ENCODE results near the gene RNF212. TPM values are rescaled to one million over a fixed set of nuclear protein-coding genes. Genes with fewer than 3 reads are reported as not detected.
"Not testable (repeated sequence)": the region's sequence is repeated elsewhere in the genome, so short reads cannot be mapped to it uniquely, and the experiment has no call there.

Gene RNF212
- total RNA-seq, 1 donor from 2014 or later, result 9.1 TPM

GRCh38 chr4:1047106-1047975 lies 66.0 kb downstream of the RNF212 start:
- Mint-ChIP-seq H3K4me3 (ENCODE audit: unreplicated experiment) (peak overlapping the region; percentile 25), H3K4me1 (ENCODE audit: low read depth) (peaks cover 61% of the 10 kb centered on the region), H3K27me3 (ENCODE audit: low read depth) (no peaks in the 10 kb centered on the region), H3K27ac (ENCODE audit: unreplicated experiment) (peak overlapping the region; percentile 89), H3K36me3 (ENCODE audit: low read depth) (no peaks in the 10 kb centered on the region), H3K9me3 (ENCODE audit: low read depth) (no peaks in the 10 kb centered on the region)
- DNase-seq (ENCODE audit: low spot score), result peak; percentile 96
- TF ChIP-seq CTCF (IDR thresholded peaks at IDR 0.05), result no peak

- H3K4me1 Mint-ChIP-seq (ENCODE audit: low read depth), result peaks cover 61% of the 10 kb centered on the region
- H3K9me3 Mint-ChIP-seq (ENCODE audit: low read depth); H3K36me3 Mint-ChIP-seq (ENCODE audit: low read depth); H3K27me3 Mint-ChIP-seq (ENCODE audit: low read depth): not testable (repeated sequence)
- H3K4me3 Mint-ChIP-seq (ENCODE audit: unreplicated experiment), result peak overlapping the region; percentile 38
- H3K27ac Mint-ChIP-seq (ENCODE audit: unreplicated experiment), result peak overlapping the region; percentile 89
- peak; percentile 83 for DNase-seq (ENCODE audit: low spot score)
These were observed 66.8 kb downstream of the RNF212 start for GRCh38 chr4:1046581-1047011.

GRCh38 chr4:1045595-1046201 lies 67.7 kb downstream of the RNF212 start:
- Mint-ChIP-seq H3K27me3 (ENCODE audit: low read depth) (no peaks in the 10 kb centered on the region), H3K36me3 (ENCODE audit: low read depth) (no peaks in the 10 kb centered on the region), H3K4me3 (ENCODE audit: unreplicated experiment) (no peak overlapping the region), H3K4me1 (ENCODE audit: low read depth) (peaks cover 58% of the 10 kb centered on the region), H3K9me3 (ENCODE audit: low read depth) (no peaks in the 10 kb centered on the region), H3K27ac (ENCODE audit: unreplicated experiment) (peak overlapping the region; percentile 51)
- TF ChIP-seq CTCF (IDR thresholded peaks at IDR 0.05), result no peak
- peak; percentile 68 for DNase-seq (ENCODE audit: low spot score)

GRCh38 chr4:1045193-1045594 lies 68.2 kb downstream of the RNF212 start:
- no peak for TF ChIP-seq CTCF (IDR thresholded peaks at IDR 0.05)
- H3K27ac Mint-ChIP-seq (ENCODE audit: unreplicated experiment), result peak overlapping the region; percentile 96
- H3K4me3 Mint-ChIP-seq (ENCODE audit: unreplicated experiment), result no peak overlapping the region
- H3K27me3 Mint-ChIP-seq (ENCODE audit: low read depth), result no peaks in the 10 kb centered on the region
- no peaks in the 10 kb centered on the region for H3K36me3 Mint-ChIP-seq (ENCODE audit: low read depth)
- H3K9me3 Mint-ChIP-seq (ENCODE audit: low read depth), result no peaks in the 10 kb centered on the region
- peak; percentile 84 for DNase-seq (ENCODE audit: low spot score)
- peaks cover 61% of the 10 kb centered on the region for H3K4me1 Mint-ChIP-seq (ENCODE audit: low read depth)

GRCh38 chr4:1044469-1045192 lies 68.7 kb downstream of the RNF212 start:
- H3K27me3 Mint-ChIP-seq (ENCODE audit: low read depth), result no peaks in the 10 kb centered on the region
- peaks cover 66% of the 10 kb centered on the region for H3K4me1 Mint-ChIP-seq (ENCODE audit: low read depth)
- peak overlapping the region; percentile 96 for H3K27ac Mint-ChIP-seq (ENCODE audit: unreplicated experiment)
- no peak for TF ChIP-seq CTCF (IDR thresholded peaks at IDR 0.05)
- no peaks in the 10 kb centered on the region for H3K9me3 Mint-ChIP-seq (ENCODE audit: low read depth)
- peak; percentile 85 for DNase-seq (ENCODE audit: low spot score)
- peak overlapping the region; percentile 57 for H3K4me3 Mint-ChIP-seq (ENCODE audit: unreplicated experiment)
- H3K36me3 Mint-ChIP-seq (ENCODE audit: low read depth), result no peaks in the 10 kb centered on the region

Data from chondrocyte (in vitro differentiated cells).